ENCODE results near the gene MTM1. TPM values are rescaled to one million over a fixed set of nuclear protein-coding genes. Genes with fewer than 3 reads are reported as not detected.

MTM1 gene
- total RNA-seq, 1 experiment from 2014 or later: 6.4 TPM

DNA sequence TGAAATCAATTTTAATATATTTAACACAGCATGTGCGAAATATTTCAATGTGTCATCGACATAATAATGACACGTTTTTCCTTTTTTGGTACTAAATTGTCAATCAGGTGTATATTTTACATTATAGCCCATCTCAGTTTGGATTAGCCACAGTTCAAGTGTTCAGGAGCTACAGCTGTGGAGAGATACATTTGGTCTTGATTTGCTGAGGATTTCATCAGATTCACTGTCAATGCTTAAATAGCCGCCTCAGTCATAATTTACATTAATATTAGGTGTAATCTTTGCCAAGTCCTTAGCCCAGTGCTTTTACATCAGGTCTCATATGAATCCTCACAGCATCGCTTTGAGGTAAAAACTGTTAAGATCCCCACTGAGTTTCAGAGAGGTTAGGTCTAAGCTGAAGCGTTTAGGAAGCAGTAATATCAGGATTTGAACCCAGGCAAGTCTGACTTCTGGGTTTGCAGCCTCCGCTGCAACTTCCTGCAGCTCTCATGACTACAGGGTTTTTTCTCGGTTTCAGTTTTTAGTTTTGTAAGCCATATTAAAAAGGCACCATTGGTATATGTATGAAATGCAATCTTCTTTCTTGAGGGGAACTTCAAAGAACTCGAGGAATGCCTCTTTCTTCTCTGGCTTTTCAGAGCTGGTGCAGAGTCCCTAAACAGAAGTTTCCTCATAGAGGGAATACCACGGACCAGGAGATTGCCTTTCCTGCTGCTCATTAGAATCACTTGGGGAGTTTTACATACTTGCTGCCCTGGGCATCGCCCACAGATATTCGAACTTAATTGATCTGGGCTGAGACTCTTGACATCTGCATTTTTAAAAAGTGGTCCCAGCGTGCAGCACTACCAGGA is 6.4 kb downstream of the MTM1 start:
- Histone ChIP-seq H2BK120ac (ENCODE audit: low read depth, low read length, poor library complexity, severe bottlenecking) (no peak overlapping the region), H4K8ac (replicated peaks; ENCODE audit: insufficient read length, low read depth, low read length) (no peak overlapping the region), H3K9me3 (ENCODE audit: control insufficient read depth, low read depth, low read length) (peaks cover 6% of the 10 kb centered on the region), H2AFZ (ENCODE audit: low read length) (no peak overlapping the region), H3T11ph (ENCODE audit: low read length) (no peak overlapping the region), H2BK12ac (ENCODE audit: insufficient read length, low read depth, low read length) (no peak overlapping the region), H3K79me2 (ENCODE audit: insufficient read depth, low read length) (peaks cover 3% of the 10 kb centered on the region; the same call in 1 of the 2 replicates), H3K4ac (ENCODE audit: low read depth, low read length) (no peak overlapping the region), H3K23me2 (ENCODE audit: insufficient read length, low read depth, low read length, poor library complexity, severe bottlenecking) (peaks cover 2% of the 10 kb centered on the region), H2BK5ac (ENCODE audit: insufficient read length, low read length) (no peak overlapping the region), H4K91ac (ENCODE audit: insufficient read length, low read depth, low read length) (no peak overlapping the region), H2BK20ac (ENCODE audit: low read depth, low read length, poor library complexity, severe bottlenecking) (no peak overlapping the region), H2AK5ac (ENCODE audit: insufficient read length, low read length) (no peak overlapping the region), H3K27ac (ENCODE audit: insufficient read length, low read depth, low read length) (no peak overlapping the region), H3K27me3 (ENCODE audit: insufficient read depth, low read length) (no peaks in the 10 kb centered on the region), H3K4me2 (ENCODE audit: insufficient read depth, insufficient read length, low read length) (no peak overlapping the region), H3K79me1 (ENCODE audit: insufficient read depth, low read depth, low read length, poor library complexity, severe bottlenecking) (no peaks in the 10 kb centered on the region), H3K14ac (ENCODE audit: insufficient read depth, low read length) (no peak overlapping the region), H4K5ac (ENCODE audit: insufficient read length, low read depth, low read length) (no peak overlapping the region), H3K23ac (ENCODE audit: insufficient read length, low read depth, low read length) (no peak overlapping the region), H4K20me1 (ENCODE audit: control insufficient read depth, insufficient read depth, insufficient read length) (no peaks in the 10 kb centered on the region), H3K56ac (ENCODE audit: insufficient read length, low read depth, low read length) (no peak overlapping the region), H3K4me1 (ENCODE audit: insufficient read depth, low read length) (peaks cover 5% of the 10 kb centered on the region; the same call in 1 of the 2 replicates), H3K9ac (ENCODE audit: extremely low read depth, insufficient read length, low read length) (no peak overlapping the region), H2BK15ac (ENCODE audit: low read depth, low read length) (no peak overlapping the region), H3K18ac (ENCODE audit: insufficient read length, low read depth, low read length) (no peak overlapping the region)
- Mint-ChIP-seq H3K9me3 (peaks cover 69 to 78% of the 10 kb centered on the region in 2 experiments), H3K4me1 (peaks cover 44 to 52% of the 10 kb centered on the region in 2 experiments), H3K27ac (peak overlapping the region in 1 of 3 experiments; percentile 60; a peak in 1 of 7 replicates), H3K4me3 (peak overlapping the region in 1 of 2 experiments; percentile 27; a peak in 1 of 5 replicates), H3K36me3 (ENCODE audit: insufficient read depth in 1 of 3, low read depth in 3 of 3) (peaks cover 7 to 10% (median 8%) of the 10 kb centered on the region in 3 experiments), H3K27me3 (ENCODE audit: low read depth) (peaks cover 2% of the 10 kb centered on the region)
- TF ChIP-seq, protein P1, sequence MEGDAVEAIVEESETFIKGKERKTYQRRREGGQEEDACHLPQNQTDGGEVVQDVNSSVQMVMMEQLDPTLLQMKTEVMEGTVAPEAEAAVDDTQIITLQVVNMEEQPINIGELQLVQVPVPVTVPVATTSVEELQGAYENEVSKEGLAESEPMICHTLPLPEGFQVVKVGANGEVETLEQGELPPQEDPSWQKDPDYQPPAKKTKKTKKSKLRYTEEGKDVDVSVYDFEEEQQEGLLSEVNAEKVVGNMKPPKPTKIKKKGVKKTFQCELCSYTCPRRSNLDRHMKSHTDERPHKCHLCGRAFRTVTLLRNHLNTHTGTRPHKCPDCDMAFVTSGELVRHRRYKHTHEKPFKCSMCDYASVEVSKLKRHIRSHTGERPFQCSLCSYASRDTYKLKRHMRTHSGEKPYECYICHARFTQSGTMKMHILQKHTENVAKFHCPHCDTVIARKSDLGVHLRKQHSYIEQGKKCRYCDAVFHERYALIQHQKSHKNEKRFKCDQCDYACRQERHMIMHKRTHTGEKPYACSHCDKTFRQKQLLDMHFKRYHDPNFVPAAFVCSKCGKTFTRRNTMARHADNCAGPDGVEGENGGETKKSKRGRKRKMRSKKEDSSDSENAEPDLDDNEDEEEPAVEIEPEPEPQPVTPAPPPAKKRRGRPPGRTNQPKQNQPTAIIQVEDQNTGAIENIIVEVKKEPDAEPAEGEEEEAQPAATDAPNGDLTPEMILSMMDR (conservative IDR thresholded peaks at IDR 0.05): no peak
- no CpG with 5 or more reads among the region's 13 CpGs for WGBS (ENCODE audit: extremely low coverage, insufficient read length, low lambda C conversion rate)
- DNase-seq: no peak

All from H9 (cell line).